GM19463 (cell line): ENCODE results near the gene NLGN1.
A peak's percentile ranks its signal among the peaks of the same experiment; 100 is the strongest.

Source experiments
- ATAC-seq: cut with Tn5 transposase; IDR thresholded peaks from one replicate; pipeline ENCODE4 v1.9.1; 2021; ENCODE audit warnings: mild to moderate bottlenecking, moderate library complexity; ENCODE audit not compliant: unreplicated experiment

The NLGN1 gene

GRCh38 chr3:173893066-173893465, 495.5 kb downstream of the NLGN1 start:
- ATAC-seq = no peak

DNA sequence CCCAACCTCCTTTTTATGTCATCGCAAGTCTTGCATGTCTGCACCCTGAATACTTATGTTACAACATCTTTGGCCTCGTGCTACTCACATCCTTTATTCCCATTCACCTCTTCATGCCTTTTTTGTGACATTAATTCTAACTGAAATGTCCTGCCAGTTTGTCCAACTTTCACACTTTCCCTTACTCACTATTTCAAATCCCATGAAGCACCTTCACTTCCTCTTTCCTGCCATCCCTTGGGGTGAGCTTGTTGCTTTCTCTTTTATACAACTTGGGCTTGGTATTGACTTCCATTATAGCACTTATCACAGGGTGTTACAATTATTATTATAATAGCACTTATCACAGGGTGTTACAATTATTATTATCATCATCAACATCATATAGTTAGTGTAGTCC, 496.3 kb downstream of the NLGN1 start:
- no peak for ATAC-seq

DNA sequence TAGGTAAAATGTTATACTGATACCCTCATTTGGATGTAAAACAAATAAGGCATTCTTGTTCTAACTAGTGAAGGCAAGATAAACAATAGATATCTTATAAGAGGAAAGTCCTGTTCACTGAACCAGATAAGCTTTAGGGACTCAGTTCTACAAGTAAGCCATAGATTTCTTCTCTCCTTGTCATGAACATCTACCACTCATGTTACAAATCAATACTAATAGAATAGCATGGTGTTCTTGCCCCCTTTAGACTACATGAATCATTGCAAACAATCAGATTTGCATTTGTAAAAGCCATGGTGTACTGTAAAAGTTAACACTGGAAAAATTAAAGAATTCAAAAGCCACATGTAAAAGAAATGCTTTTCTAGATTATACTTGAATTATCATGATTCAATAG, 500.1 kb downstream of the NLGN1 start:
- no peak for ATAC-seq

DNA sequence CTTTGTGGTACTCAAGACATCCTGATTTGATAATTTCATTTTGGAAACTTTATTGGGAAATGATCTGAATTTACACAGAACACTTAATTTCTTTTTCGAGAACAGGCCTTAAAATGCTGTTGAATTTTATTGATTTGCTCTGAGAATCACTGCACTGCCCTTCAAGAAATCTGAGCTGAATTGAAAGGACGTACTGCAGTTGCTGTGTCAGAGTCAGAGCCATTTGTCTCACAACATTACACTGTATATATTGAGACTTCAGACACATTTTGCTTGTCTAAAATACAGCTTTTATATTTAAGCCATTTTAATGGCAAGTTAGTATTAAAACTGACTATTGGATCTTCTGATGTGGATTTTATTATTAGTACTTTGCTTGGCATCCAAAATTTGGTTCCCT, 504.1 kb downstream of the NLGN1 start:
- ATAC-seq = no peak

DNA sequence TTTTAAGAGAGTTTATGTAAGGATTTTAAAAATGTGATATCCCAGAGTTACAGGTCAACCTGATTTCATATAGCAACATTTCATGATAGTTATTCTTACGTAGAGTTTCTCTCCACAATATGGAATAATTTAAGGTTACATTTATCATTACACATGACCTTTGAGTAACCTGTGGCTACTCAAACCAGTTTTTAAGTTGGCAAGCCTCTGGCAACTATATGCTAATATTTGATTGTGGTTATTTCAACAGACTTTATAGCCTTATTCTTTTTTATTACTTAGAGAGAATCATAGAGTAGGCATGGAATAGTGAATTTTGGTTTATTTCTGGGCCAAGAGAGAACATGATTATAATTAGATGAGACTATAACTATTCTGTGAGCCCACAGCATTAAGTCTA, 504.9 kb downstream of the NLGN1 start:
- ATAC-seq = no peak

DNA sequence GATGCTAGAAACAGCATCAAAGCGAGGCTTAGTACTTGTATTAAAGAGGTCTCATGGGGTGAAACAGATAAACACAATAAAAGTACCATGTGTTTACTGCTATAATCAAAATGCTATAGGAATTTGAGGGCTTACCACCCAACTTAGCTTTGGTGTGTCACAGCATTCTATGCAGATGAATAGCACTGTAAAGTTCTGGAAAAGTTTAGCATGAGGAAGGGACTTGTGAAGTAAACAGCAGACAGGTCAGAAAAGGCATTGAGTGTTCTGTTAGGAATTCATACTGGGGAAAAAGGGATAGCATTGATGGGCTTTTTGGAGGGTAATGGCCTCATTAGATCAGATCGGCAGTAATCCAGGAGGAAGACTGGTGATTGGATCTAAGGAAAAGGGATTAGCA, 505.3 kb downstream of the NLGN1 start:
- no peak for ATAC-seq

DNA sequence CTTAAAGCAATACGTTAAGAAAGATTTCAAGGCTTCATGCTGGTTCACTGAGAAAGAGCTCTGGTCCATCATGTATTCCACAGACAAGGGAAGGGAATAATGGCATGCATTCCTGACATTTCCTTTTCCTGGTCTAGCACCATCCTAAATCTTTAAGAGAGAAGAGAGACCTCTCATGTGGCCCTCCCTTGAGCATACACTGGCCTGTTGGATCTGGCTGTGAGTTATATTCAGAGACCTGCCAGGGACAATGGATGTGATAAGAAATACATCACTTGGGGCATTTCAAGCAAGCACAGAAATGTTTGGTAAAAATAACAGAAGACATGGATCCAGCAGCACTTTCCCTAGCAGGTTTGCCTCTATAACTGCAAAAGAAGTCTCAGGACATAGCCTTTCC, 507.8 kb downstream of the NLGN1 start:
- ATAC-seq = no peak

DNA sequence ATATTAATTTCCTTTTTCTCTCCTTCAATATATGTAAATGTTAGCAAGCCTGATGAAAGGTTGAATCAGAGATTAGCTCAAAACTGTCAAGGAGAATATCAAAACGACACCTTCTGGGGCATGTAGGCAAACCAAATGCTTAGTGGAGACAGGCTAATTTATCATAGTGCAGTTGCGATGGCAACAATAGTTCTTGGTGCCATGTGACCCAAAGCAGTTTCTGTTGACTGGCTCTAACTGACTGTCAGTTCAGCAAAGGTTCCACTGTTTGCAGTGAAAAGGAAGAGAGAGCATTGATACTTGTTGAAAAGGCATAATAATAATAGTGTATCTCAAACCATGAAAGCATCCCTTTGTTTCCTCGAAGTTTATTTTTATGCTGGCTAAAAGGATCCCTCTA, 513.9 kb downstream of the NLGN1 start:
- ATAC-seq = no peak

DNA sequence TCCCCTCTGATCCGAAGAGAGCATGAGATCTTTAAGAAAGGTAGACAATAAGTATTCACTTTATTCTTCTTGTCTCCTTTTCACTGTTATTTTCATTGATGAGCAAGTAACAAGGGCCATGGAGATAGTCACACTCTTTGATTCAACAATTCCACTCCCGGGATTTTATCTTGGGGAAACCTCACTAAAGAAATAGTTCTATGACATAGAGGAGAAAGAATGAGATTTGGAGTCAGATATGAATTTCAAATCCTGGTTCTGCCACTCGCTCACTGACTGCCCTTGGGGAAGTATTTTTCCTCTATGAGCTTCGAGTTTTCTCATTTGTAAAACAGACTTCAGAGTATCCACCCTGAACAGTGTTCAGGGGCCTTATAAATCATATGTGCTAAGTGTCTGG, 514.6 kb downstream of the NLGN1 start:
- ATAC-seq = no peak

- ATAC-seq = no peak
Measured at GRCh38 chr3:173913397-173913796, 515.9 kb downstream of the NLGN1 start.

DNA sequence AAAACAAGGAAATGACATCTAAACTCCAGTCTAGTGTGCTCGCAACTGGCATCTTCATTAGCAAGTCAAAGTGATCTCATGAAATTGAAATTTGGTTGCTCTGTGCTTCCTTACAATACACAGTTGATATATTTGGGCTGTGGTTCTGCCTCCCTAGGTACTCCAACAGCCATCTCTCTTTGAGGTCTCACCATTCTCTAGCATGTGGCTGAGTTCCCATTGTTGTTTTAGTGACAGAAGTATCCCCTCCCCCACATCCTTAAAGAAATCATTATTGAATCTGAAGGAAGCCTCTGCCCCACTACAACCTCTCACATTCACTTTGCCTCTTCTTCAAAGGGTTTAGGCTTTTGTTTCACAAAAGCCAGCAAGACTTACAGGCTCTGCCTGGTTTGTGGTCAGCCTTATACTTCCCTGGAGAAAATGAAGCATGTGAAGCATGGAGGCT, 516.5 kb downstream of the NLGN1 start:
- ATAC-seq = no peak

DNA sequence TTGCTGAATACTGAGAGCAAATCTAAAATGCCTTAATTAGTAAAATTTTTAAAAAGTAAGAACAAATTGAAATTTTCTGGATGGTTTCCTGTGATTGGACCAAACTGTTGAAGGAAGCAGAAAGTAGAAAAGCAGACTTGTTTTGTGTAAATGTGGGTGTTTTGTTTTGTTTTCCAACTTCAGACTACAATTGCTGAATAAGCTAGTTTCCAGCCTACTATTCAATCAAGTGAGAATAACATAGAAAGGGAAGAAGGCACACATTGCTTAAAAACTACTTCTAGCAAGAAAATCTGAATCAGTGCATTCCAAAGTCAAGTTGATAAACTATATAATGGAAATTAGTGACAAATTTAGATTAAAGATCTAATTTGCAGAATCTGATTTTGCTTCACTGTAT, 519.3 kb downstream of the NLGN1 start:
- ATAC-seq = no peak

DNA sequence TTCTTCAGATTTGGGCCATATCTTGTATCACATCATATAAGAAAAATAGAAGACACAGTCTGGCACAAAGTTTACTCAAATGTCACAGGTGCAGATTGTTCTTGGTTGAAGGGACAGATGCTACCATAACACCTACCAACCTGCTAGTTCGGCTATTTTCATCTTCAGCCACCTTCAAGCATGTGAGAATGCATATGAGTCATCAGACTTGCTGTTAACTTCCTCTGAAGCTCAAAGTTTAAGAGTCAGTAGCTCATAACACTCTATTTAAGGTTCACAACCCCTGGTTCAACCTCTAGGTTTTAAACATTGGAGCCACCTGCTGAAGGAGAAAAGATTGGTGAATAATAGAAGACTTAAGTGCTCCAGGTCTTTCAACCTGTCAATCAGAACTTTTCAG, 522.8 kb downstream of the NLGN1 start:
- peak; percentile 90 for ATAC-seq

DNA sequence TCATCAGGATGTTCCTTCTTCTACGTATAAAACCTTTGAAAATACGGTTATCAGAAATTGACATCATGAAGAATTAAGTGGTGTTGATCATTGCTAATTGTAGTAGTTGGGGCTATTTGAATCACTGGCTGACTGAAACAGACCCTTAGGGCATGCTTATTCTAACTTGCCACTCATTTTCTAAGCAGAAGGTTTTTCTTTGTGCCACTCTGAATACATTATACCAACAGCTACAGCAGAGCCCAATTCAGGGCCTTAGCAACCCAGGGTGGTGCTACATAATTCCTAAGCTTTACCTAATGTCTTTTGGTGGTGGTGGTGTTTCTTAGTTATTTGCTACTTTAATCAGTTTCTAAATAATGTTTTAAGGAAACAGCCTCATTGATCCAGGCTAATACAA, 524.2 kb downstream of the NLGN1 start:
- ATAC-seq = no peak

DNA sequence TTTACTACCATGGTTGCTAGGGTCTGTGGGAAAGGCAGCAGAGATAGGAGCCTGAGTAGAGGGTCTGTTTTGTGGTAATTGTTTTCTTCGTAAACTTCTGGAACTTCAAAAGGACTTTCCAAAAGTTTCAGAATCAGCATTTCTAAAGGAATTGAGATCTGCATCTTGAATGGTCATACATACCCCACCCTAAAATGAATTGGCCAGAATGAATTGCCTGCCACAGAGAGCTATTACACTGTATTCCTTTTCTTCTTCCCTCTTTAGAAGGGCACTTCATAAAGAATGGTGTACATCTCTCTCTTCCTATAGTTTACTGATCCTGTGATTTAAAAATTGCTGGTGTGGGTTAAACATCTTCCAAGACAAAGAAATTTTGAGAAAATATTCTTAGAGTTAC, 525.7 kb downstream of the NLGN1 start:
- ATAC-seq = no peak

GRCh38 chr3:173930251-173930650, 532.7 kb downstream of the NLGN1 start:
- no peak for ATAC-seq

DNA sequence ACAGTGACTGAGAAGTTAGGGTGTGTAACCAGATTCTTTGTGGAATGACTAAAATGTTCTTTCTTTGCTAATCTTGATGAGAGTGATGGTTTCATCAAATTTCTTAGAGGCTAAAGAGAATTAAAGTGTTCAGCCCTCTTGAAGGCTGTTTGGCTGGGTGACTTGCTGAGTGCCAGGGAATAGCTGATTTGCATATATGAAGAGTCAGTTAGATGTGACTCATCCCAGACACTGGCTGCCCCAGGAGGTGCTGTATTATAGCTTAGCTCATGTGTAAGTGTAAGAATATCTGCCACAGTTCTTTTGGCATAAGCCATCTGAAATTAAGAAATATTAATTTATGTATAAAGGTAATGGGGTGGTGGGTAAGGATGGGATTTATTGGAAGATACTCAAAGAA, 535.1 kb downstream of the NLGN1 start:
- peak; percentile 78 for ATAC-seq

DNA sequence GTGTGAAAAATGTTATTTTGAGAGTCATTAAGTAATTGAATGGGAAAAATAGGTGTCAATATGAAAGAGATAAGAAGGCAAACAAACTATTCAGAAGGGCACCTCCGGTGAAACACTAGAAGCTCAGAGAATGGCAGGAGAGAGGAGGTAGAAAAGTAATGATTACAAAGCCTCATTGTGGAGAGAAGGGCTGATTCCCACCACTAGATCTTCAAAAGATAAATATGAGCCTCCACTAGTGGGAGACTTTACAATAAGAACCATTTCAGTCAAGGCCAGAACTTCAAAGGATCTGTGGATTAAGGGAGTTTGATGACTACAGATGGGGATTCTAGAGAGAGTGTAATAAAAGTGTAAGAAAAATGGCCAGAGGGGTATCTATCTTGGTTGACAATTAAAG, 535.6 kb downstream of the NLGN1 start:
- no peak for ATAC-seq

DNA sequence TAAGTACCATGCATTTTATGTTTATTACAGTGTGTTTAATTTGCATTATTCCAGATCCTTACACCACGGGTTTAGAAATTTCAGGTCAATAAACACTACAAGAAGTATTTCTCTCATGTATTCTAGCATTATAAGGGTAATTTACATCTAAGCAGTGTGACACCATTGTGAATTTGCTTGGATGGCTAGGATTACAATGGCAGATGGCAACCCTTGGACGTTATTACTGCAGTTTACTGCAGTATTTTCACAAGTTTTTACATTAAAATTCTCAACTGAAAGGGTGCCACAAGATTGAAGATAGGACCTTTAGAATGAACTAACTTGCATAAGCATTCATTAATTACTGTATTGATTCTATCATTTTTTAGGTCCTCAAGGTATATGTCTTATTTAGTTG, 538.8 kb downstream of the NLGN1 start:
- ATAC-seq = no peak

DNA sequence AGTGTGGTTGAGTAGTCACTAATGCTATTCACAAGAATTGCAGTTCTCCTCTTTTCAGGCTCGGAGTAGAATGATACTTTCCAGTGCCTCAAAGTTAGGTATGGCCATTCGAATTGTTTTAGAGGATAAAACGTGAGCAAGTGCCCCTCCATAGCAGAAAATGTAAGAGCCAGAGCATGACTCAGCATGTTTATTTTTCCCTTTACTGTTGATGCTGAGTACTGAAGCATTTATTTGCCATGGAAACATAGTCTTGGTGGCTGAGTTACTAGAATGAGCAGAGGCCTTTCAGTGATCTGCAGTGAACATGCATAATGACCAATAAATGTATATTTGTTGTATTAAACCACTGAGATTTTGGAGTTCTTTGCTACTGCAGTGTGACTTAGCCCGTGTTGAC, 540.6 kb downstream of the NLGN1 start:
- ATAC-seq = no peak

- no peak for ATAC-seq
Measured at GRCh38 chr3:173938616-173939015, 541.1 kb downstream of the NLGN1 start.

DNA sequence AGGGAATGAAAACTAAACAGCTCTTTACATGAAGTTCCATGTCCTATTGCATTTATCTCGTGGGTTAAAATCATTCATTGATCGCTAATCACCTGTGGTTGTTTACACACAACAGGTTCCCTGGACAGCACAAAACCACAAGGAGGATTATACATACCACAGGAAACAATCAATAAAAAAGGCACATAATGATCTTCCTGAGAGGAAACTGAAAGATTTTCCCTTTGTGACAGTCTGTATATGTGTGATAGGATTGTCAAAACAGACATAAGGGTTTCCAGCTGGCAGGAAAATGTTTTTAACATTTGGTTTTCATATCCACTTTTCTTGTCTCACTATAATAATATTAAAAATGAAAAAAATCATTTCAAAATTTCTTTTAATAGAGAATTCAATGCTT, 541.8 kb downstream of the NLGN1 start:
- no peak for ATAC-seq

GRCh38 chr3:173943264-173943663, 545.7 kb downstream of the NLGN1 start:
- no peak for ATAC-seq

DNA sequence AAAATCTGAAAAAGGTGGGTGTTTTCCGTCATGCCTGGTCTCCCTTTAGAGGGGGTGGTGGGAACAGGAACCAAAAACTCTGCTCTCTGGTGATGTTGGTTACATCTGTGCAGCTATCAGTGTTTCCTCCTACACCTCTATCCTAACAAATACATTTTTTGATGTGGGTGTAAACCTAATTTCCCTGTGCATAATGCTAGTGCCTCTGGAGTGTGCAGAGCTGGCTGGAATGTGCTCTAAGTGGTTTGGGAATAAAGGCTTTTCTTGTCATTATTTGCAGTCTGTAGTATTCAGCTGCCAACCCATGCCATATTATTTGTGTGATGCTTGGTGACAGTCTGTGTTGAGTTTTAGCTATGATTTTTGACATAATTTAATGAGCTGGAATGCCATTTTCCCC, 547.6 kb downstream of the NLGN1 start:
- no peak for ATAC-seq
